Measurements from ENCODE around the gene SRMS.

DNA sequence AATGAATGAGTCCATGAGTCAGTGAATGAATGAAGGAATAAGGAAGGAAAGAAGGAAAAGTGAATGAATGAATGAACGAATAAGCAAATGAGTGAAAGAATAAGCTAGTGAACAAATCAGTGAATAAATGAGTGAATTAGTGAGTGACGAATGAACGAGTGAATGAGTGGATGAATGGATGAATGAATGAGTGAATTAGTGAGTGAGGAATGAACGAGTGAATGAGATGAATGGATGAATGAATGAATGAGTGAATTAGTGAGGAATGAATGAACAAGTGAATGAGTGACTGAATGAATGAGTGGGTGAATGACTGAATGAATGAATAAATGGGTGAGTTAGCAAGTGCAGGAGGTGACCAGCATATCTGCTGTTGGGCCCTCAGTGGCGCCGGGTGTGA lies 3.8 kb downstream of the SRMS start:
- no peak for TF ChIP-seq POLR2A (IDR thresholded peaks at IDR 0.05; ENCODE audit: borderline replicate concordance, extremely low read depth, insufficient read depth, insufficient read length)
- no peak for TF ChIP-seq EZH2 (IDR thresholded peaks at IDR 0.05)
- TF ChIP-seq, protein P1, sequence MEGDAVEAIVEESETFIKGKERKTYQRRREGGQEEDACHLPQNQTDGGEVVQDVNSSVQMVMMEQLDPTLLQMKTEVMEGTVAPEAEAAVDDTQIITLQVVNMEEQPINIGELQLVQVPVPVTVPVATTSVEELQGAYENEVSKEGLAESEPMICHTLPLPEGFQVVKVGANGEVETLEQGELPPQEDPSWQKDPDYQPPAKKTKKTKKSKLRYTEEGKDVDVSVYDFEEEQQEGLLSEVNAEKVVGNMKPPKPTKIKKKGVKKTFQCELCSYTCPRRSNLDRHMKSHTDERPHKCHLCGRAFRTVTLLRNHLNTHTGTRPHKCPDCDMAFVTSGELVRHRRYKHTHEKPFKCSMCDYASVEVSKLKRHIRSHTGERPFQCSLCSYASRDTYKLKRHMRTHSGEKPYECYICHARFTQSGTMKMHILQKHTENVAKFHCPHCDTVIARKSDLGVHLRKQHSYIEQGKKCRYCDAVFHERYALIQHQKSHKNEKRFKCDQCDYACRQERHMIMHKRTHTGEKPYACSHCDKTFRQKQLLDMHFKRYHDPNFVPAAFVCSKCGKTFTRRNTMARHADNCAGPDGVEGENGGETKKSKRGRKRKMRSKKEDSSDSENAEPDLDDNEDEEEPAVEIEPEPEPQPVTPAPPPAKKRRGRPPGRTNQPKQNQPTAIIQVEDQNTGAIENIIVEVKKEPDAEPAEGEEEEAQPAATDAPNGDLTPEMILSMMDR (IDR thresholded peaks at IDR 0.05 in 2 of 3, conservative IDR thresholded peaks at IDR 0.05 in 1 of 3; ENCODE audit: borderline replicate concordance in 1 of 3, insufficient read depth in 1 of 3, low read depth in 2 of 3, low read length in 2 of 3): no peak
- TF ChIP-seq EGR1 (IDR thresholded peaks at IDR 0.05; ENCODE audit: low read depth): no peak
- TF ChIP-seq ZNF274 (IDR thresholded peaks at IDR 0.05; ENCODE audit: low read depth, low read length): no peak
- TF ChIP-seq, protein P2, sequence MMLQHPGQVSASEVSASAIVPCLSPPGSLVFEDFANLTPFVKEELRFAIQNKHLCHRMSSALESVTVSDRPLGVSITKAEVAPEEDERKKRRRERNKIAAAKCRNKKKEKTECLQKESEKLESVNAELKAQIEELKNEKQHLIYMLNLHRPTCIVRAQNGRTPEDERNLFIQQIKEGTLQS (IDR thresholded peaks at IDR 0.05): no peak
- TF ChIP-seq, protein P3, sequence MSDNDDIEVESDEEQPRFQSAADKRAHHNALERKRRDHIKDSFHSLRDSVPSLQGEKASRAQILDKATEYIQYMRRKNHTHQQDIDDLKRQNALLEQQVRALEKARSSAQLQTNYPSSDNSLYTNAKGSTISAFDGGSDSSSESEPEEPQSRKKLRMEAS (IDR thresholded peaks at IDR 0.05): no peak
- no peak for TF ChIP-seq POLR2AphosphoS5 (IDR thresholded peaks at IDR 0.05; ENCODE audit: low read depth, low read length)
- no peak for TF ChIP-seq EZH2phosphoT487 (IDR thresholded peaks at IDR 0.05; ENCODE audit: borderline replicate concordance)
- TF ChIP-seq, protein P4, sequence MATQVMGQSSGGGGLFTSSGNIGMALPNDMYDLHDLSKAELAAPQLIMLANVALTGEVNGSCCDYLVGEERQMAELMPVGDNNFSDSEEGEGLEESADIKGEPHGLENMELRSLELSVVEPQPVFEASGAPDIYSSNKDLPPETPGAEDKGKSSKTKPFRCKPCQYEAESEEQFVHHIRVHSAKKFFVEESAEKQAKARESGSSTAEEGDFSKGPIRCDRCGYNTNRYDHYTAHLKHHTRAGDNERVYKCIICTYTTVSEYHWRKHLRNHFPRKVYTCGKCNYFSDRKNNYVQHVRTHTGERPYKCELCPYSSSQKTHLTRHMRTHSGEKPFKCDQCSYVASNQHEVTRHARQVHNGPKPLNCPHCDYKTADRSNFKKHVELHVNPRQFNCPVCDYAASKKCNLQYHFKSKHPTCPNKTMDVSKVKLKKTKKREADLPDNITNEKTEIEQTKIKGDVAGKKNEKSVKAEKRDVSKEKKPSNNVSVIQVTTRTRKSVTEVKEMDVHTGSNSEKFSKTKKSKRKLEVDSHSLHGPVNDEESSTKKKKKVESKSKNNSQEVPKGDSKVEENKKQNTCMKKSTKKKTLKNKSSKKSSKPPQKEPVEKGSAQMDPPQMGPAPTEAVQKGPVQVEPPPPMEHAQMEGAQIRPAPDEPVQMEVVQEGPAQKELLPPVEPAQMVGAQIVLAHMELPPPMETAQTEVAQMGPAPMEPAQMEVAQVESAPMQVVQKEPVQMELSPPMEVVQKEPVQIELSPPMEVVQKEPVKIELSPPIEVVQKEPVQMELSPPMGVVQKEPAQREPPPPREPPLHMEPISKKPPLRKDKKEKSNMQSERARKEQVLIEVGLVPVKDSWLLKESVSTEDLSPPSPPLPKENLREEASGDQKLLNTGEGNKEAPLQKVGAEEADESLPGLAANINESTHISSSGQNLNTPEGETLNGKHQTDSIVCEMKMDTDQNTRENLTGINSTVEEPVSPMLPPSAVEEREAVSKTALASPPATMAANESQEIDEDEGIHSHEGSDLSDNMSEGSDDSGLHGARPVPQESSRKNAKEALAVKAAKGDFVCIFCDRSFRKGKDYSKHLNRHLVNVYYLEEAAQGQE (IDR thresholded peaks at IDR 0.05; ENCODE audit: low read depth): no peak
- TF ChIP-seq, protein P5, sequence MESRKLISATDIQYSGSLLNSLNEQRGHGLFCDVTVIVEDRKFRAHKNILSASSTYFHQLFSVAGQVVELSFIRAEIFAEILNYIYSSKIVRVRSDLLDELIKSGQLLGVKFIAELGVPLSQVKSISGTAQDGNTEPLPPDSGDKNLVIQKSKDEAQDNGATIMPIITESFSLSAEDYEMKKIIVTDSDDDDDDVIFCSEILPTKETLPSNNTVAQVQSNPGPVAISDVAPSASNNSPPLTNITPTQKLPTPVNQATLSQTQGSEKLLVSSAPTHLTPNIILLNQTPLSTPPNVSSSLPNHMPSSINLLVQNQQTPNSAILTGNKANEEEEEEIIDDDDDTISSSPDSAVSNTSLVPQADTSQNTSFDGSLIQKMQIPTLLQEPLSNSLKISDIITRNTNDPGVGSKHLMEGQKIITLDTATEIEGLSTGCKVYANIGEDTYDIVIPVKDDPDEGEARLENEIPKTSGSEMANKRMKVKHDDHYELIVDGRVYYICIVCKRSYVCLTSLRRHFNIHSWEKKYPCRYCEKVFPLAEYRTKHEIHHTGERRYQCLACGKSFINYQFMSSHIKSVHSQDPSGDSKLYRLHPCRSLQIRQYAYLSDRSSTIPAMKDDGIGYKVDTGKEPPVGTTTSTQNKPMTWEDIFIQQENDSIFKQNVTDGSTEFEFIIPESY (IDR thresholded peaks at IDR 0.05; ENCODE audit: extremely low read depth, insufficient replicate concordance, low read length): no peak
